Dendritic cell treated with granulocyte-macrophage colony-stimulating factor and Interleukin-4, amounts not matched to agents 40 ng/mL and 50 ng/mL, for 4 days (primary cell): ENCODE measurements around the gene H2BK1.

ENCODE experiments used
- H3K27ac Mint-ChIP-seq: one replicate; pipeline ENCODE4 v1.8.0; 2022; ENCODE audit warnings: mild to moderate bottlenecking, mixed read lengths
- H3K27me3 Mint-ChIP-seq: one replicate; pipeline ENCODE4 v1.8.0; 2022; ENCODE audit warnings: mild to moderate bottlenecking, mixed read lengths
- H3K36me3 Mint-ChIP-seq: one replicate; pipeline ENCODE4 v1.8.0; 2022; ENCODE audit warnings: low read depth, mixed read lengths
- H3K4me1 Mint-ChIP-seq: one replicate; pipeline ENCODE4 v1.8.0; 2022; ENCODE audit warnings: low read depth, mixed read lengths
- H3K4me3 Mint-ChIP-seq: one replicate; pipeline ENCODE4 v1.8.0; 2022; ENCODE audit warnings: mild to moderate bottlenecking, moderate library complexity, mixed read lengths
- H3K9me3 Mint-ChIP-seq: one replicate; pipeline ENCODE4 v1.8.0; 2022; ENCODE audit warnings: mixed read lengths
- intact Hi-C: fragments of 100-400 bp; cut with micrococcal nuclease; formaldehyde crosslinking; loops from one replicate; pipeline ENCODE4 v1.15.0; 2022

The H2BK1 gene

DNA sequence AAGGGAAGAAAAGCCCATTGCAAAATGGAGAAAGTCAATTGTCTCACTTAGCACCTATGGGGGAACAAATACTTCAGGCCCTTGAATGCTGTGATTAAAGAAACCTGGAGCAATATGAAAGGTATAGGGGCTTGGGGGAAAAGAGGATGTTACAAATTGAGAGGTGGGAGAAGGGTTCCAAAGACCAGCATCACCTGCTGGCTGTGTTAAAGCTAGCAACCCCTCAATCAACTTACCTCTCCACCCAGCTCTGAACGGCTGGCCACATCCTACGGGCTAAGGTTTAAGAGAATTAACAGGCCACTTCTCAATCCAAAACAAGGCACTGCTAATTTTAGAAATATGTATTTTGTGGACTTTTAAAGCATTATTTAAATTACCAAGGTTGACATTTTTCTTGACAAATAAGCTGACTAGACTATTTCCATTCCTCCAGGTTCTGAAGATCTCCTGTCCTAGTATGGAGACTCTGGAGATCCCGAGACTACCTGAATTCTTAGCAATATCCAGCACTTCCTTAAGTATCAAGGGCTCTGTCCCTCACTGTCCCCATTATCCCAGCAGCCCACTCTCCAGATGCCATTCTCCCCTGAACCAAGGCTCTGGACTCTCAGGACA lies 976 bp upstream of the H2BK1 start:
- peaks cover 51% of the 10 kb centered on the region for H3K36me3 Mint-ChIP-seq
- H3K27me3 Mint-ChIP-seq: peaks cover 19% of the 10 kb centered on the region
- H3K4me3 Mint-ChIP-seq: no peak overlapping the region
- intact Hi-C loops: no loop called here
- H3K27ac Mint-ChIP-seq: no peak overlapping the region
- no peaks in the 10 kb centered on the region for H3K4me1 Mint-ChIP-seq
- no peaks in the 10 kb centered on the region for H3K9me3 Mint-ChIP-seq

DNA sequence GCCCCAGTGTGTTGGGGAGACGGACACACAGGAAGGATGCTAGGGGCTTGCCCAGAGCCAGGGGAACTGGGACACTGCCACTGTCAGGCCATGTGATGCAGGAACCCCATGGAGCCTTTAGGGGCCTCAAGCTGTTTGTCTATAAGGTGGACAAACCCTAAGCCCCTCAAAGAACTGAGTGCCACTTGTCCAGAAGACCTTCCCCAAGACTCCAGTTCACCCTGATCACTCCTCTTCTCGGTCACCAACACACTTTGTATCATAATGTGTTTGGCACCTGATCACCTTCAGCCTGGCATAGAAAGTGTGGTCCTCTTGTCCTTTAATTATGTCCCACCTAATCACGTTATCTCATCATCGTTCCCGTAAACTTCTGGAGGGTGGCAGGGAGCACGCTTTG lies 700 bp downstream of the H2BK1 start:
- Mint-ChIP-seq H3K4me3 (no peak overlapping the region), H3K27ac (no peak overlapping the region), H3K27me3 (peaks cover 34% of the 10 kb centered on the region), H3K36me3 (peaks cover 35% of the 10 kb centered on the region), H3K4me1 (no peaks in the 10 kb centered on the region), H3K9me3 (no peaks in the 10 kb centered on the region)
- intact Hi-C loops: no loop called here

DNA sequence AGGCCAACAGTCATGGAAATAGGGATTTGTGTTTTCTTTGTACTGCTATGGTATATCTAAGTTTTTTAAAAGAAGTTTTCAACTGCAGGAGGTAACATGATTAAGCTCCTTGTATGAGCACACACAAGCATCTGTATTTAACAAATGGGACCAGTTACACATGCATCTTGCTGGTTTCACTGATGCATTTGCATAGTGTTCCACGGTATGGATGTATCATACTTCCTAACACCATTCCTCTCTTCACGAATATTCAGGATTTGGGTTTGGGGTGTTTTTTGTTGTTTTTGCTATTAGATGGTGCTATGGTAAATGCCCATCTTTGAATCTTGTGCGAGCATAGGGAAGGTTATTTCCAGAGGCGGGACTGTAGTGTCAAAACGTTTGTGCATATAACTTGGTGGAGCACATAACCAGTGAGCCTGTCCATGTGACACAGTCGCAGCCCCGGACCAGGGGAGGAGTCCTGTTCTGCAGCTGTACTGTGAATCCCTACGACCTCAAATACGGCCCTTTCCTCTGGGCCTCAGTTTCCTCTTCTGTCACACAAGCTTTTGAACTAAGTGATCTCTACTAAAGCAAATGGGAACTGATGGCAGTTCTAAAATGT lies 1.9 kb downstream of the H2BK1 start:
- Mint-ChIP-seq H3K27me3 (peaks cover 45% of the 10 kb centered on the region), H3K9me3 (no peaks in the 10 kb centered on the region), H3K27ac (no peak overlapping the region), H3K36me3 (peaks cover 23% of the 10 kb centered on the region), H3K4me1 (no peaks in the 10 kb centered on the region), H3K4me3 (no peak overlapping the region)
- intact Hi-C loops: no loop called here

DNA sequence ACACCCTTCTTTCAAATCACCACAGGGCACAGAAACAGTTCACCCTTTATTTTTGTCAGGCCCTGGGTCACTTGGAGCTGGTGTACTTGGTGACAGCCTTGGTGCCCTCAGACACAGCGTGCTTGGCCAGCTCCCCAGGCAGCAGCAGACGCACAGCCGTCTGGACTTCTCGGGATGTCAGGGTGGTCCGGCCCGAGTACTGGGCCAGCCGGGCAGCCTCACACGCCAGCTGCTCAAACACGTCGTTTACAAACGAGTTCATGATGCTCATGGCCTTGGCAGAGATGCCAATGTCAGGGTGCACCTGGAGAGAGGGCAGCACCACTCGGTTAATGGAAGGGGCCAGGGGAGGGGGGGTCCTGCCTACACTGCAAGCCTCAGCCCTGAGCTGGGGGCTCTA lies 2.5 kb downstream of the H2BK1 start:
- Mint-ChIP-seq H3K9me3 (no peaks in the 10 kb centered on the region), H3K4me3 (no peak overlapping the region), H3K36me3 (peaks cover 17% of the 10 kb centered on the region), H3K27ac (no peak overlapping the region), H3K4me1 (no peaks in the 10 kb centered on the region), H3K27me3 (peaks cover 49% of the 10 kb centered on the region)
- intact Hi-C loops: no loop called here

DNA sequence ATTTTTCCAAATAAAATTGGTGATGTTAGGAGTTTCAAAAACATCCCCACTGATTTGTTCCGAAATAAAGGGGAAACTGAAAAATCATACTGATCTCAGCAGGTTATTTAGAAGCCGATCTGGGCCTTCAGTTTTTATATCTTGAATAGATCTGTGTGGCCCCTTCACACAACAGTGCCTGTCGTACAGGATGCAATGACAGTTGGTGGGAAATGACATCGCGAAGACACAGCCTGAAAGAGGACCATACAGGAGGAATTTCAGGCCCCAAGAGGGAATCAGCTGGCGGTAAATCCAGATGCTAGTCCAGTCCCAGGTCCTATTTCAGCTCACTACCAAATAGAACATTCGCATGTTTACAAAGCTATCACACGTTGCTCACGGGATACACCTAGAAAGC lies 3.0 kb downstream of the H2BK1 start:
- H3K4me3 Mint-ChIP-seq: no peak overlapping the region
- H3K9me3 Mint-ChIP-seq: no peaks in the 10 kb centered on the region
- peaks cover 50% of the 10 kb centered on the region for H3K27me3 Mint-ChIP-seq
- no peaks in the 10 kb centered on the region for H3K4me1 Mint-ChIP-seq
- H3K36me3 Mint-ChIP-seq: peaks cover 12% of the 10 kb centered on the region
- intact Hi-C loops: no loop called here
- H3K27ac Mint-ChIP-seq: no peak overlapping the region

DNA sequence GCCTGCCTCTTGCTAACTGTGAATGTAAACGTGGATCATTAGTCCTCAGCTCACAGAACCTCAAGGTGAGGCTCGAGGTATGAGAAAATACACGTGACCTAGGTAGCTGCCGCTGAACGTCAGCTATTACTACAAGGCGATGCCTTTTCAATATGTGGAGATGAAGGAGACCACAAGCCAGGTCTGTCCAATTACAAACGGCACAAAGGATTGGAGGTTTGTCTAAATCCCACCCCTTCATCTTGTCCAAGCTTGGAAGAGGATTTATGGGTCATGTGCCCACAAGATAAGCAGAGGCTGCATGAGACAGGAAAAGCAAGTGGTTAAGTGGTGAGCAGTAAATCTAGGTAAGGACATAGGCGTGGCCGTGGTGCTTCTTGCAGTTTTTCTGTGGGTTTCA lies 3.4 kb downstream of the H2BK1 start:
- intact Hi-C loops: no loop called here
- H3K27ac Mint-ChIP-seq: no peak overlapping the region
- peaks cover 50% of the 10 kb centered on the region for H3K27me3 Mint-ChIP-seq
- H3K36me3 Mint-ChIP-seq: peaks cover 8% of the 10 kb centered on the region
- no peaks in the 10 kb centered on the region for H3K4me1 Mint-ChIP-seq
- no peaks in the 10 kb centered on the region for H3K9me3 Mint-ChIP-seq
- H3K4me3 Mint-ChIP-seq: no peak overlapping the region

DNA sequence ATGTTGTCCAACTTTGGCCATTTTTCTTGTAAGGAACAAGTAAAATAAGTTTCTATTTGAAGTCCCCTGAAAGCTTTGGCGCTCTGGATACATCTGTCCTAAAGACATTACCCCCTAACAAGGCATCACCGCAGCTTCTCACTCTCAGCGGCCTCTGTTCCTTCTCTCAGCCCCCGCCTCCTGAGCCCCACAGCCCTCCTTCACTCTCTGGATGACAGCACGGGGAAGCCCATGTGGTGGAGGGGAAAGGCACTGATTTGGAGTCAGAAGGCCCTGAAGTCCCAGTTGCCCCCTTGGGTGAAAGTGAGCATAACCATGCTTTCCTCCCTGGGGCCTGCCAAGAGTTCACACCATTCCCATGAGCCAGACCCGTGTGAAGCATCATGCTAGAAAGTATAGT lies 4.6 kb downstream of the H2BK1 start:
- intact Hi-C loops: no loop called here
- H3K27ac Mint-ChIP-seq: no peak overlapping the region
- peaks cover 4% of the 10 kb centered on the region for H3K36me3 Mint-ChIP-seq
- H3K9me3 Mint-ChIP-seq: no peaks in the 10 kb centered on the region
- no peak overlapping the region for H3K4me3 Mint-ChIP-seq
- peaks cover 50% of the 10 kb centered on the region for H3K27me3 Mint-ChIP-seq
- H3K4me1 Mint-ChIP-seq: no peaks in the 10 kb centered on the region

DNA sequence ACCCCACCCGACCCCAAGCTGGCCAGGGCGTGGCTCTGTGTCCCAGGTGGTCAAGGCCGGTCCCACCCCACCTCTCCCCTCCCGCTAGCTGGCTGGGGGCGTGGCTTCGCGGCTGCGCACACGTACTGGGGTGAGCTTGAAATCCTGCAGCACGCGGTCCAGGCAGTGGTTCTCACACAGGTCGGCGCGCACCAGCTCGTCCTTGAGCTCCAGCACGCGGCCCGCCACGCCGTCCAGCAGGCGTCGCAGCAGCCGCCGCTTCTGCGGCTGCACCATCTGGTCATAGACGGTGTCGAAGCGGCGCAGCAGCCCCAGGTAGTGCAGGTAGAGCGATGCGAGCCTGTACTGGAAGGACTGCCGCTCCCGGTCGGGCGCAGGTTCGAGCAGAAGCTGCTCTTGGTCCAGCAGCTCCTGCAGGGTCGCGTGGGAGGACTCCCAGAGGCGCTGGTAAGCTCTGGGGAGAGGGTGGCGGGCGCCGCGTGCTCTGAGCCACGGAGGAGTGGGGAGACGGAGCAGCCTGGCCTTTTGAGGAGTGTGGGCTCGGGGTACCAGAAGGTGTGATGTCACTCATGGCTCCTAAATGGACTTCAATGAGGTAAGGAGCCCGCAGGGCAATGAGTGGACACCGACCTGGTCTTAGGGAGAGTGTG lies 5.8 kb downstream of the H2BK1 start:
- Mint-ChIP-seq H3K27ac (no peak overlapping the region), H3K4me1 (no peaks in the 10 kb centered on the region), H3K4me3 (no peak overlapping the region), H3K9me3 (no peaks in the 10 kb centered on the region), H3K36me3 (no peaks in the 10 kb centered on the region), H3K27me3 (peaks cover 51% of the 10 kb centered on the region)
- intact Hi-C loops: no loop called here

DNA sequence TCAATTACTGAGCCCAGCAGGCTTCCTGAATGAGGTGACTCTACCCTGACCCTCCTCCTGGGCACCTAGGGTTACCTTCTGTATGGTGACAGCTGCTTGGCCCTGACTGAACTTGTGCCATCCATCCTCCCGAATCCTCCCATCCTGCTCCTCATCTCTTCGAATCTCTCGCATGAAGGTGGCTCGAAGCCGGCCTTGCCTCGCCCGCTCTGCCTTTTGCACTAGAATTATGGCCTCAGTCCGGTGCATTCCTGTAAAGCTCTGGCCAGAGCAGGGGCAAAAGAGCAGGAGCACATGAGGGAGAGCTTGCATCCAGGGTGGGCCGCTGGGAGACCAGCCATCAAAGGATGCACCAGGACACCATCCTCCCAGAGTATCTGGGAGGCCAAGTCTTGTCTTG lies 7.5 kb downstream of the H2BK1 start:
- Mint-ChIP-seq H3K4me1 (no peaks in the 10 kb centered on the region), H3K27me3 (peaks cover 48% of the 10 kb centered on the region), H3K27ac (no peak overlapping the region), H3K4me3 (no peak overlapping the region), H3K36me3 (no peaks in the 10 kb centered on the region), H3K9me3 (no peaks in the 10 kb centered on the region)
- intact Hi-C loops: no loop called here

DNA sequence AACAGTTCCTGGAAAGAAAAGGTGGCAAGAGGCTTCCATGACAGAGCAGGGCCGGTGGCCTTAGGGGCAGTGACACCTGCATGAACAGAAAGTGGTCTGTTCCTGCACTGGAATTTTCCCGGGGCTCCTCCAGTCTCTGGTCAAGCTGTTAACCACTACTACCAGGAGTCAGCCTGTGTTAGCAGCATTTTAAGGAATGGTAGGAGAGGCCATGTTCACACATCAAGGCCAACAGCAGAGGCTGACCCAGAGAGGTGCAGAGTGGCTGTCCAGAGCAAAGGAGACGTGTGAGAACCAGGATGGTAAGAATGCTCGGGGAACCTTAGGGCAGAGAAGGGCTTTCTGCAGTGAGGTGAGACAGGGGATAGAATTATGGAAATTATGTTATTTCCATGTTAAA lies 8.5 kb downstream of the H2BK1 start:
- Mint-ChIP-seq H3K4me3 (no peak overlapping the region), H3K4me1 (no peaks in the 10 kb centered on the region), H3K27ac (no peak overlapping the region), H3K9me3 (no peaks in the 10 kb centered on the region), H3K27me3 (peaks cover 38% of the 10 kb centered on the region), H3K36me3 (no peaks in the 10 kb centered on the region)
- intact Hi-C loops: no loop called here

DNA sequence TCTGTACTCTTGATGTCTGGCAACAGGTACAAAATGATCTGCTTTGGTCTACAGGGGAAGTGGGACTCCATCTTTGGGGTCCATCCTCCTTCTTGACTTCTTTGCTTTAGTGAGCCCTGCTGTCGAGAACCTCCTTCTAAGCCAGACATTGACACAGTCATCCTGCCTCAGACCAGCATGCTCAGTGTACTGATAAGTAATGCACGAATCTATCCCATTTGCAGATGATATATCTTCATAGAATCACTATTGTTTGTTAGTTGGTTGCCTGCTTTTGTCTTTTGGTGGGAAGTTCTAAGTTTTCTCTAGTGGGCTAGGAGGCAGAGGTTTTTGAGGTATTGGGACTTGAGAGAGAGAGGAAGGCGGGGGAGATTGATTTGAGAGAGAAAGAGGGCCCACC lies 8.9 kb downstream of the H2BK1 start:
- Mint-ChIP-seq H3K27ac (no peak overlapping the region), H3K4me3 (no peak overlapping the region), H3K27me3 (peaks cover 34% of the 10 kb centered on the region), H3K36me3 (no peaks in the 10 kb centered on the region), H3K4me1 (no peaks in the 10 kb centered on the region), H3K9me3 (no peaks in the 10 kb centered on the region)
- intact Hi-C loops: no loop called here

DNA sequence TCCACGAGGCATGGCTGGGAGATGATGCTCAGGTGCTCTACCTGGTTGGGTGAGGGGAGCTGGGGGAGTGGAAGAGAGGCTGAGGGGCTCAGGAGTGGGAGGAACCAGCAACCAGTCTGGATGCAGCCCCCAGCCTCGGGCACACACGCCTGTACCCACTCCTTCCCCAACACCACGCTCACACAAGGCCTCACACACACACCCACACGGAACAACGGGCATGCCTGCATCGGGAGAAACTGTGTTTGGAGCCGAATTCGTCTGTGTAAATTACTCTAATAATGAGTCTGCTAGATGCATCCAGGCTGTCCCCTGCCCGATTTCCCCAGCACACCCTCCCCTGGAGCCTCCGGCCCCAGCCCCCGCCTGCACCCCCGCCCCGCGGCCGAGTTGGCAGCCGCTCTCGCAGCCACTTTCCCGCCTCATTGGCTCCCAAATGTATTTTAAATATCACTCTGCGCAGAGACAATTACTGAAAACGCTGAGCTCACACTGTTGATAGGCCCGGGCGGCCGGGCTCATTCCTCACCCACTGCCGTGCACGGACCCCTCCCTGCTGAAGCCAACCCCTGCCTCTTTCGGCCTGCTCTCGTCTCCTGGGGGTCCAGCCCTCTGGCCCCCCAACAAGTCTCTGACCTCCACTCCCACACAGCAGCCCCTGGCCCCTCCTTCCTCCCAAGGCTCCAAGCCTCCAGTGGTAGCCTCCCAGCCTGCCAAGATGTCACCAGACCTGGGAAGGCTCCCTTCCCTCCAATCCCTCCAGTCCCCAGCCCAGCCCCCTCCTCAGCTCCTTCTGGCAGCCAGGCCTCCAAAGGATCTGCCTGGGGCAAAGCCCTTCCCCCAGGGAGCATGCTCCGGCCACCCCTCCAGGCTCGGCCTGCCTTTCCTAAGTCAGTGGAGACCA lies 11.1 kb downstream of the H2BK1 start:
- no peak overlapping the region for H3K4me3 Mint-ChIP-seq
- no peak overlapping the region for H3K27ac Mint-ChIP-seq
- no peaks in the 10 kb centered on the region for H3K9me3 Mint-ChIP-seq
- H3K4me1 Mint-ChIP-seq: no peaks in the 10 kb centered on the region
- intact Hi-C loops: no loop called here
- peaks cover 23% of the 10 kb centered on the region for H3K27me3 Mint-ChIP-seq
- H3K36me3 Mint-ChIP-seq: no peaks in the 10 kb centered on the region

DNA sequence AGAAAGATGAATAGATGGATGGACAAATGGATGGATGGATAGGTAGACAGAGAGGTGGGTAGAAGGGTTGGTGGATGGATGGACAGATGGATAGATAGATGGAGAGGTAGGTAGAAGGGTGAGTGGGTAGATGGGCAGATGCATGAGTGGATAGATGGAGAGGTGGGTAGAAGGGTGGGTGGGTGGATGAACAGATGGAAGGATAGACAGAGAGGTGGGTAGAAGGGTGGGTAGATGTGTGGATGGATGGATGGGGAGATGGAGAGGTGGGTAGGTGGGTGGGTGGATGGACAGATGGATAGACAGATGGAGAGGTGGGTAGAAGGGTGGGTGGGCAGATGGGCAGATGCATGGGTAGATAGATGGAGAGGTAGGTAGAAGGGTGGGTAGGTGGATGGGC lies 12.4 kb downstream of the H2BK1 start:
- no peak overlapping the region for H3K27ac Mint-ChIP-seq
- H3K9me3 Mint-ChIP-seq: no peaks in the 10 kb centered on the region
- no peaks in the 10 kb centered on the region for H3K36me3 Mint-ChIP-seq
- peaks cover 17% of the 10 kb centered on the region for H3K27me3 Mint-ChIP-seq
- intact Hi-C loops: no loop called here
- H3K4me3 Mint-ChIP-seq: no peak overlapping the region
- no peaks in the 10 kb centered on the region for H3K4me1 Mint-ChIP-seq
